DMS153 (cell line): ENCODE data around the gene BTAF1.
"Not testable (repeated sequence)": the region's sequence is repeated elsewhere in the genome, so short reads cannot be mapped to it uniquely, and the experiment has no call there.

Source experiments
- DNase-seq: peaks from one replicate; lab custom pipeline; 2025; lab: John Stamatoyannopoulos, UW

Gene BTAF1

DNA sequence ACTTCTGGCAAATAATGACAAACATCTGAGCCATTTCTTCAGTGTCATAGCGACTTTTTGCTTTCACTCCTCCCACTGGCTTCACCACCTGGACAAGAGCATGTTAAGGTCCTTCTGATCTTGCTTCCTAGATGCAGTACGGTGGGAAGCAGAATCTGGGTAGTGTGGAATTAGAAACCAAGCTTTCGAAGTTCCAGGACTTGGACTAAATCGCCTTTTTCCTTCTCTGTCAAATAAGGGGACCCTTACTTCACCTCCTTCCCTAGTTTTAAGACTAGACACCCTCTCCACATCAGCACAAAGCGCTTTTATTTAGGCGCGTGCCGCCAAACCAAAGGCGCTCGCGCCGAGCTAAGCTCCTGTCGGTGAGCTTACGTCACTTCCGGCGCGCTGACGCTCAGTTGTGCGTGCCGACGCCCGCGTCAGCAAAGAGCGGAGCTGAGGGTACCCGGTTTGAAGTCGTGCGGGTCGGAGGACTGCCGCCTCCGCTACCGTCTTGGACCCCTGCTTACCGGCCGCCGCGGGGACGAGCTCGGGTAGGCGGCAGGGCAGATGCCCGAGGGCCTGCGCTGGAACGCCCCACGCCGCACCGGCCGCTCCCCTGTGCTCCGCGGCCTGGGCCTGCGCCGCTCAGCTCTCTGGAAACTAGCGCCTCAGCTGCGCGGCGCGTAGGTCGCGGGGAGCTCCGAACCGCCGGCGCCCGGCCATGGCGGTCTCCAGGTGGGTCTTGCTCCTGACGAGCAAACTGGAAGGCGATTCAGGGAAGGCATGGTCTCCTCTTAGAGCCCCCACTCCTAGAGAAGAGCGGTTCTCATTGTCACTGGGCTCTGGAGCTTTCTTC lies at the start of gene BTAF1:
Gene BTAF1 (plus strand): TSS at position 400 of the 841 bp plus-strand sequence. CDS start 307 bp downstream, at position 707.
- peak; percentile 81 for DNase-seq

DNA sequence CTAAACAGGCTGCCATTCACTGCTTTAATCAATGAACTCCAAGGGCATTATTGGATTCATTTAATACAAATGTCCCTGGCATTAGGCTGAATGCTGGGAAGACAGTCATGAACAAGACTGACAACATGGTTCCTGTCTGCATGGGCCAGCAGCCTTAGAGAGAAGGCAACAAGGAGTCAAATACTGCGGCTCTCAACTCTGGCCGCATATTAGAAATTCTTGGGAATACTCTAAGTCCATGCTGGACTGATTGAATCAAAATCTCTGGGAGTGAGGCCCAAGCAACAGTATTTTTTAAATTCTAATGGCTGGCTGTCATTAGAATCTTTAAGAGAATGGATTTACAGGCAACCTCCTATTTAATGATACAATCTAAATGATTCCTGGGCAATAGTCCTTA lies 48.4 kb upstream of the BTAF1 start:
- DNase-seq, result no peak

DNA sequence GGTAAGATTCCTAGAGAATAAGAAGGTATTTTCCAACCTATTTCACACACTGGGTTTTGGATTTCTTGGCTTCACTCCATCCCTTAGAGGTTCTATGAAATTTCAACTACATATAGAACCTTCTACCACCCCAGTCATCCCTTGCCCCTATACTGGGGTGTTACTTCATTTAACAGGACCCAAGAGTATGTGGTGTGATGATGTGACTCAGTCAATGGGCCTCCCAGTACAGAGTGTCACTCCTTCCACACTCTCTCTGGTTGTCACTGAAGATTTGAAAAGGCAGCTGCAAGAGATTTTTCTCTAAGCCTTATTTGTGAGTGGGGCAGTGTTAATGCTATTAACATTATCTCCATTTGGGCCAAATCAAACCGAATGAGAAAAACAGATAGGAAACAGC lies 47.8 kb upstream of the BTAF1 start:
- DNase-seq, result no peak

DNA sequence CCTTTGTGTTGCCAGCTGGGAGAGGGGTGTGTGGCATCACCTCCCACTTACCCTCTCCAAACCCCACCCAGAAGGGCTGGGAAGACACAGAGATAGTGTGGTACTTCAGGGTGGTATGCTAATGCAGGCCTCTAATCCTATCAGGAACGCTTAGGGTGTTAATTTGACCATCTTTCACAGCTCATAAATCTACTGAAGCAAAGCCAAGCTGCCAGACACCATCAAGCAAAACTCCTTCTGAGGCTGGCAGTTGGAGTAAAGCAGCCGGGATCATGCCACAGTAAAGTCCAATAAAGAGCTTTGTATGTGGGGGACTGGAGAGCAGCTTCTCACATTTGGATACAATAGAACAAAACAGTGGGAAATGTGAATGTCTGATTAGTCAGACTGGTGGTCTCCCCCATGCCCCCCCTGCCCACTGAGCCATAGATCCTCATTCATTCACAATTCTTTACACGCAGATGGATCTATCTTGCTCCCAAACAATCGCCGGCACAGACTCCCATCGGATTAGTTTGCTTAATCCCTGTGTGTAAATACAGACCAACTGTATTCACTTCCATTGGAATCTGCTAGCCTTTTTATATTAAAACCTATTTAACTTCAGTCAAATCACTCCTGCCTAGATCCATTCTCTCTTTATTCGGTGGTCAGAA lies 43.9 kb upstream of the BTAF1 start:
- no peak for DNase-seq

DNA sequence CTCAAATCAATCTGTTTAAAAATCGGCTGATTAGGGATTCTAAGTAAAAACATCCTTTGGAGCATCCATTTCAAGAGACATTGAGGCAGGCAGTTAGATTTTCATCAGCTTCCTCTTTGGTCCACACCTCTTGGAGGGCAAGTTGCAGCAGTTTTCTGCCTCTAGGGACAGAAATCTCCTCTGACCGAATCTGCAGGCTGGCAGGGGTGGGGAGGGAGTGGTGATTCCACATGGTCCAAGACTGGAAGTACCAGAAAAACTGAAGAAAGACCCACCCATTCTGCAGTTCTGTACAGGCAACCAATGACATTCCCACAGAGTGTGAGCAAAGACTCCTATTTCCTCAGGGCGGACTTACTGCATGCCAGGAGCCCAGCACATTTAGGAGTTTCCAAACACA lies 43.3 kb upstream of the BTAF1 start:
- no peak for DNase-seq

DNA sequence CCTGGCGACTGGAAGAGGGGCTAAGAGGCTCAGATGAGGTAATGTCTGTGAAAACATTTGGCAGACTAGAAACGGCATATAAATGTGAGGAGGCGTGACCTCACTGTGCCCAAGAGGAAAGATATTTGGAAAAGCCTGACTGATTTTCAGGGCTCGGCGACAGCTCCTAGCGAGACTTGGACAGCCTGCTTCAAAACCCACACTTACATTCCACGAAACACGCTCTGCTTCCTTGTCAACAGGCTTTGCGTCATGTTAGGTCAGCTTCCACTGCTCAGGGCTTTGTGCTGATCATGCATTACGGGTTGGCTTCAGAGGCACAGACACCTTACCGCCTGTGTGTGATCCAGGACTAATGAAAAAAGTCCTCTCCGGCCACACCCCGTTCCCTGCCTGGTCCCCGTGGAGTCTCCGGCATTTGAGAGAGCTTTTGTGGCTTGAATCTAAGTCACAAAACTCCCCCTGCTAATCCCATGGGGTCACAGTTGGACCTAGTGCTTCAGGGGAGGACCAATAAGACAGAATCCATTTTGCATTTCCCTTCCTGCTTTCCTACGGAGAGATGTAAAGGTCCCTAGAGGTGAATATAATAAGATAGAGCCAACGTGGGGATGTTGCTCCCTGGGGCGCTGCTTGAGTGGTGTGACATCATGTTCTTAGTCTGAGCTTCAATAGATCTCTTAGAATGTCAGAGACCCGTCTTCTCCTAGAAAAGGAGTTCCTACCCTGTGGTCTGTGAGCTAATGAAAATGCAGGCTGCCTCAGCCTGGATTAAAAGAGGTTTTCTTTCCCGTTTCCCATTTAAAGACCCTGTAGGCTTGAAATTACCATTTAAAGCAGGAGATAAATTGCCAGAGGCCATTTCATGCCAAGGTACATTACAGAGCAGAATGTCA lies 39.8 kb upstream of the BTAF1 start:
- peak; percentile 40 for DNase-seq

DNA sequence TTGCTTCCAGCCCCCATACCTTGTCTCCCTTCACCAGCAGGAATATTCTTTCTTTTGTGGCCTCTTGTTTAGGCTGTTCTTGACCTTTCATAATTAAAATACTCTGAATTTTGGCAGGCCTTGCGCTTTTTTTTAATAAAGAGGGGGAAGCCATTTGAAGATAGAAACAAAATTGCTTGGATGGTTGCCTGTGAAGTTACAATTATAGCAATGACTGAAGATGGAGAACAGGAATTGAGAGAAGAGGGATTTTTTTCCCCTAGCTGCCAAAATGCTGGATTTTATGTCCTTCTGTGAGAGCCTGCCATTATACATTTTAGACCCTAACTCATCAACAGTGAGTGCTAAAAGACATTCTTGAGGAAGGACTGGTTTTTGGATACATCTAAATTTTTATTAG lies 39.0 kb upstream of the BTAF1 start:
- no peak for DNase-seq

DNA sequence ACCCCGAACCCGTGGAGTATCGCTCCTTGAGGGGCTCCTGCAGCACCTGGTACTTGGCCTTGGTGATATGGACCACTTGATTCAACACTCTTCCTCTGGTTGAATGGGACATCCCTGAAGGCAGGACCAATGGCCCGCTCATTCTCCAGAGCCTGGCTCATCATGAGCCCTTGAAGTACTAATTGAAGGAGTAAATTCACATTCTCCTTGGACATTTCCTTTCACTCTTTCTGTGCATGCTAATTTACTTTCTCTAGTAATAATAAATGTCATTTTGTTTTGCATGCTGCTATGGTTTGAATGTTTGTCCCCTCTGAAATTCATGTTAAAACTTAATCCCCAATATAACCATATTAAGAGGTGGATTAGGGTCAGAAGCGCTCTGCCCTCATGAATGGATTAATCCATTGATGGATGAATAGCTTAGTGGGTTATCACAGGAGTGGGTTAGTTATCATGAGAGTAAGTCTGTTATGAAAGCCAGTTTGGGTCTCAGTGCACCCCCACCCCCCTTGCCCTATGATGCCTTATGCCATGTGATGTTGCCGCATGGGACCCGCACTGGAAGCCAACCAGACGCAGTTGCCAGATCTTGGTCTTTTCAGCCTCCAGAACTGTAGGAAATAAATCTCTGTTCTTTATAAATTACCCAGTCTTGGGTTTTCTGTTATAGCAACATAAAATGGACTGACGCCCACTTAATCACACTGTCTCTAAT lies 38.0 kb upstream of the BTAF1 start:
- DNase-seq, result no peak

DNA sequence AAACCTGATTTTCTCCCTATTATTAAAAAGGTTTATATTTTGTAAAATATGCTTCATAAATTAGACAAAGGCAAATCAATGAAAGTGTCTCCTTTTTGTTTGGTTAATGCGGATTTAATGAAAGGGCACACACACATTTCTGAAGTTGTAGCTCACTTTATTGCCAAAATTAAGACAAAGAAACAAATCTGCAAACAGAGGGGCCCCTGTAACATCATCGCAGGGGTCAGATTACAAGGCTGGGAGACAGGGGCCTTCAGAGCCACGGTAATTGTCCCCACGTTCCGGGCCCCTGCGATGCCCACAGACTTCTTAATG lies 36.7 kb upstream of the BTAF1 start:
- DNase-seq, result no peak

DNA sequence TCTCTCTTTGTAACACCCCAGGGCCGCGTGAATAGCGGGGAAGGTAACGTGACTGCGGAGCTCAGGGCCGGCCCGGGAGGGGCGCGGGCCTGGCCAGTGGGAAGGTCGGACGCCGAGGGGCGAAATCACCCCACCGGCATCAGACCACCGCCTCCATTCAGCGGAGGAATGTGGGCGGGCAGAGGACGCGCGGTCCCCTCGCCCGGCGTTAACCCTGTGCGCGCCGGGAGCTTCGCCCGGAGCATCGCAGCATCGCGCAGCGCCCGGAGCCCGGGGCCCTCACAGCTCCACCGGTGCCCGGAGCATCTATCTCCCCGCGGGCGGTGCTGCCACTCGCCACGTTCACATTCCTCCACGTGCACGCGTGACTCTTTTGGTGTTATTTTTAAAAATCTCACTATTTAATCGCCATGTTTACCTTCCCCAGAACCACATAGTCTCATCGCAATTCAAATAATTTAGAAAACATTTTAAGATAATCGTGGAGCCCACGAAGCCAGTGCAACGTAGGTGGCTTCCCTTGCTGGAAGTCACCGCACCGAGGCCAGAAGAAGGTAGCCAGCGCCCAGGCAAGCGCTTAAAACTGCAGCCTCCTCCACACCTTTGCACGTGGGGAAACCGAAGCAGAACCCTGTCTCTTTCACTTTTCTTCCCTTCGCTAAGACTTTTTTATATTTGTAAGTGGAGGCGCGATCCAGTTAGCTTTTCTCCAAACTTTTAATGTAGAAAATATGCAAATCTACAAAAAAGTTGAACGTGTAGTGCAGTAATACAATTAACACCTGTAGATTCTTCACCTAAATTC lies 36.1 kb upstream of the BTAF1 start:
- no peak for DNase-seq

DNA sequence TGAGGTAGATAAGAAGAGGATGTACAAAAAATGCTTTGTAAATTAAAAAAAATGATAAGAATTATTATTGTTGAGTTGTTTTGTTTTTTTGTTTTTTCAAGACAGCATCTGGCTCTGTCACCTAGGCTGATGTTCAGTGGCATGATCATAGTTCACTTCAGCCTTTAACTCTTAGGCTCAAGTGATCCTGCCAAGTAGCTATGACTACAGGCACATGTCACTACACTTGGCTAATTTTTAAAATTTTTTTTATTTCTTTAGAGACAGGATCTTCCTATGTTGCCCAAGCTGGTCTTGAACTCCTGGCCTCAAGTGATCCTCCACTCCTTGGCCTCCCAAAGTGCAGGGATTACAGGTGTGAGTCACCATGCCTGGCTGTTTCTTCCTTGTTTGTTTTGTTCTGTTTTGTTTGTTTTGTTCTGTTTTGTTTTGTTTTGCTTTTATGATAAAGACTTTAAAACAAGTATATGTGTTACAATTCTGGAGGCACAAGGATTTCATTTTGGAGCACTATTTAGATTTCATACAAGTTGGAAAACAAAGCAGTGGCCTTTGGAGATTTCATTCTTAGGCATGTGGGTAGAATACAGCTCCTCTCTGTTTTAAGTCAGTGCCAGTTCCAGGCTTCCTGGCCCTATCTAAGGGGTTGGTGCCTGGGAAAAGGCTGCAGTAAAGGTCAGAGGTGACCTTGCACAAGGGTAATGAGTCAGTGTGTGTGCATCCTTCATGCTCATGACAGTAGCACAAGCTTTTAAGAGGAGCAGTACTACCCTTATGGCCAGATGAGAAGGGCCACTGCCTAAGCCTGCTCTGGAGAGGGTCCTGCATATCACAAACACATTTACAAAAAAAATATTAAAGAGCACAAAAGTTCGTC lies 32.2 kb upstream of the BTAF1 start:
- no peak for DNase-seq

DNA sequence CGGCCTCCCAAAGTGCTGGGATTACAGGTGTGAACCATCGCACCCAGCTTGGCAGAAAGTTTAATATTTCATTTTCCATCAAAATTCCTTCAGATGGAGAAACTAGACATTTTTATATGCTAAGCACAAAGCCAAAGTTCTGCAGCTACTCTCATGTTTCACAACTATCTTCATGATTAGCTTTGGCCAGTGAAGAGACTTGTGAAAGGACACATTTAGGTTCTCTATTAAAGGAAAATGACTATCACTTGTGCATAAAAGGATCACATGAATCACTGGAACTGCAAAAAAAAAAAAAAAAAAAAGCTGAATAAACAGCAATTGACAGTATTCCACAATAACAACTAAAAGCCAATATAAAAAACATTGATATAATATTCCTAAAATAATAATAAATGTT lies 30.5 kb upstream of the BTAF1 start:
- DNase-seq, result no peak

DNA sequence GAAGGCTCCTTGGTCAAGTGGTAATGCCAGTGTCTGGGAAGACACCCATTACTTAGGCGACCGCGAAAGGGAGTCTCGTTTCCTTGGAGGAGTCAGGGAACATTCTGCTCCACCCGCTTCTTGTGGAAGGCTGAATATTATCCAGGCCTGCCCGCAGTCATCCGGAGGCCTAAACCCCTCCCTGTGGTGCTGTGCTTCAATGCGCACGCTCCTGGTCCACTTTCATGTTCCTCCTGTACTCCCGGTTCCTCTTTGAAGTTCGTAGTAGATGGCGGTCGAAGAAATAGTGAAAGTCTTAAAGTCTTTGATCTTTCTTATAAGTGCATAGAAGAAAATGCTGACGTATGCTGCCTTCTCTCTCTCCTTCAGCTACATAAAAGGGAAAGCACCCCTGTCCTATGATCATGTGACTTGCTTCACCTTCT lies 29.3 kb upstream of the BTAF1 start:
- not testable (repeated sequence) for DNase-seq

DNA sequence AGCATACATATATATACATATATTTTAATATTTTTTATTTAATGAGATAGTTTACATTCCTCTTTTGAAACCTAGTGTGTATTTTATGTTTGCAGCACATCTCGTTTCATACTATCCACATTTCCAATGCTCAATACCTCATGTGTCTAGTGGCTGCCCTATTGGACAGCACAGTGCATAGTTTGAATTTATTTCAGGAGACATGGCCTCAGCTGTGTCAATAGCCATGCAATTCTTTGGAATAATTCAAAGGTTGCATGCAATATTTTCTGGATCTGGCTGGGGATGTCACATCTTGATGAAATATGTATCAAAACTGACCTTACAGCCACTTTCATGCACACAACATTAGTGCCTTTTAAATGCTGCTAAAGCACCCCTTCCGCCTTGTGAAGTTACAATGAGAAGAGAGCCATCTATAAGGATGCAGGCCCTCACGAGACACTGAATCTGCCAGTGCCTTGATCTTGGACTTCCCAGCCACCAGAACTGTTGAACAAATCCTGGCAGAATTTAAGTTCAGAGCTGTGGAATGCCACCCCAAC lies 27.3 kb upstream of the BTAF1 start:
- no peak for DNase-seq

DNA sequence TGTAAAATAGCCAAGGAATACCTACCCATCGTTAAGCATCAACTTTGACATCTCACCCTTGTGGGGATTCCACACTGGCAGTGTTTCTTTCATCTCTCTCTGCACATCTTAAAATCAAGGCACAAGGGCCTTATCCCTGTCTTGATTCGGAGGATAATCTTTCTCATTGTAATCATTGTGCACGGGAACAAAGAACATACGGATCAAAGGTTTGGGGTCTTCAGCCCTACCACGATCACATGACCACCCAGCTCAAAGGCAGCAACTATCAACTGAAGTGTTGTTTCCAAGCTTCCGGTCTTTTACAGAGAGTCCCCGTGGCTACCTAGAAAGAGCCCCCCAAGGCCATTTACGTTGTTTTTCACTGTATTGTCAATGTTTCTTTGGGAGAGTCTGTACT lies 26.1 kb upstream of the BTAF1 start:
- no peak for DNase-seq

DNA sequence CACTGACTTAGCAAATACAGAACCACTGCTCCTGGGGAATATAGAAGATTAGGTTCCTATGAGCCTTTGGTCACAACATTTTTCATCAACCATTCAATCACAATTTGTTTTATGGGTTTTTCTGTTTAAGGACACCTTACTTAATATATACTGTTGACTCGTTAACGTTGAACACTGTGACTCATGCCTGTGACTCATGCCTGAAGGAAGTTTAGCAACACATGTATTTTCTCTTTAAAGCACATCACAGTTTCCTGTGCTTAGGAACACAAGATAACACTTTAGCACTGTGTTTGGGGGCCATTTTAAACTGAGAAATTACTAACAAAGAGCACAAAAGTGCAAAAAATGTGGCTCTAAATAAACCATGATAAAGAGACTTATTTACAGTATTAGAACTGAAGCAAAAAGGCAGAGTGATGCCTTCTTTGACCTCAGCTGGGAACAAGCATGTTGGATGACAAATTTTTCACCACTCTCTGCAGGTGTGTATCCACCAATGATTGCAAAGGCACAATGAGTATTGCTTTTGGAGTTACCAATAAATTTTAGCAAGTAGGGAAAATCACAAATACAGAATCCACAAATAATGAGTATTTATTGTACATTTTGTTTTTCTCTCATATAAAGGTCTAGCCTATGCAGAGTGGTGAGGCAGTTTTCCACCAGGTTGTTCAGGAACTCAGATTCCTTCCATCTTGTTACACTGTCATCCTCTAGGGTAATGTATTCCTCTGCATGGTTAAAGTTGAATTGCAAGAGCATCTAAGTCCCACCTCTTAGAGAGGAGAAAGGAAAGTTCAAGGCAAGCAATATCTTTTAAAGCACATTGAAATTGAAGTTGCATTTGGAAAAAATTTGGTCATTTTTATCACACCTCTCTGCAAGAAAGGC lies 21.5 kb upstream of the BTAF1 start:
- DNase-seq, result peak; percentile 45

DNA sequence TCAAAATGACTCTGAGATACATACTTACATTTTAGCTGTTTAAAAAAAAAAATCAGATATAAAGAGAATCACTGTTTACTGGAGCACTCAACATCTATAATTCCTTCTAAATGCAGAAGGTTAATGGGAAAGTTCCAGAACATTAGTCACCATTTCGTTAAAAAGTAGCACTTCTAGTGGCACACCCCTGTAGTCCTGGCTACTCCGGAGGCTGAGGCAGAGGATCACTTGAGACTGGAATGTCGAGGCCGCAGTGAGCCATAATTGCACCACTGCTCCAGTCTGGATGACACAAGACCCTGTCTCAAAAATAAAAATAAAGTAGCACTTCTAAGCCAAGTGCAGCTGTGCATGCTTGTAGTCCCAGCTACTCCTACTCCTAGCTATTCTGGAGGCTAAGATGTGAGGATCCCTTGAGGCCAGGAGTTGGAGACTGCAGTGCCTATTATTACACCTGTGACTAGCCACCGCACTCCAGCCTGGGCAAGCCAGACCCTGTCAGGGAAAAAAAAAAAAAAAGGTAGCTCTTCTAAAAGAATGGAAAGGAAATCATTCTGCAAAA lies 16.5 kb upstream of the BTAF1 start:
- no peak for DNase-seq

DNA sequence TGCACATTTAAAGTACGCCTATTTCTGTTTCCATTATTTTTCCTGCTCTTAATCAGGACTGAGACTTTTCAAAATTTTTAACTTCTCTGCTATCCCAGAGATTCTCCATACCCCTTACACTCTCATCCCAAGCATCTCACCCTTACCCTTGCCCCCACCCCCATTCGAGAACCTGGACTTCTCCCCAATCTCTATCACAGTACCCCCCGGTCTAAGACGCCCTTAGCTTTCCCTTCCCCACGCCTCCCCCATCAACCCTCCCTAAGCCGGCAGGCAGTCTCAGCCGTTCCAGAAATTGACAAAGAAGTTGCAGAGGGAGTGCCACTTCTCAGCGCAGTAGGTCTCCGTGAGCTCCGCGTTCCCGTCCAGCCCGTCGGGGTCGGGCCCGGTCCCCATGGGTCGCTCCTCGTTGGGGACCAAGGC lies 15.6 kb upstream of the BTAF1 start:
- DNase-seq, result no peak
